H1 (cell line): ENCODE measurements around the gene MXD1. TPM values are rescaled to one million over a fixed set of nuclear protein-coding genes. Genes with fewer than 3 reads are reported as not detected.

Experiments used
- CTCF ChIA-PET: fragments of 300-600 bp; sonication (Branson Sonifier 250); formaldehyde crosslinking; loops from one replicate; lab custom pipeline; 2021; ENCODE audit not compliant: partially characterized antibody; lab: Charles Lee
- POLR2A ChIA-PET: fragments of 300-600 bp; sonication (Branson Sonifier 250); formaldehyde crosslinking; loops from one replicate; lab custom pipeline; 2021; ENCODE audit warnings: inconsistent platforms; ENCODE audit not compliant: partially characterized antibody; lab: Charles Lee
- DNase-seq, 2 experiments: peaks; one replicate each; pipeline versions ENCODE4 v3.0.0 to v3.0.0-alpha.2; 2010 to 2022; ENCODE audit warnings: low spot score in 2 of 2, low read depth in 1 of 2, mixed read lengths in 1 of 2
- FAIRE-seq: peaks from 2 replicates; lab custom pipeline; 2011; peaks lifted over from hg19 to GRCh38; lab: Jason Lieb, UNC
- H2AFZ ChIP-seq: 2 replicates; pipeline ENCODE4 v1.8.1; 2012; ENCODE audit warnings: low read length, inconsistent platforms
- H2AK5ac ChIP-seq: 2 replicates; pipeline ENCODE4 v1.6.1; 2013; ENCODE audit warnings: low read depth, low read length
- H2BK120ac ChIP-seq: replicated peaks from 2 replicates; pipeline ENCODE3; 2013; ENCODE audit warnings: low read depth, low read length, inconsistent platforms
- H2BK12ac ChIP-seq: 2 replicates; pipeline ENCODE4 v1.6.1; 2013; ENCODE audit warnings: low read depth, low read length
- H2BK15ac ChIP-seq: 2 replicates; pipeline ENCODE4 v1.6.1; 2013; ENCODE audit warnings: low read length
- H2BK20ac ChIP-seq: 2 replicates; pipeline ENCODE4 v1.6.1; 2013; ENCODE audit warnings: low read length
- H2BK5ac ChIP-seq: 2 replicates; pipeline ENCODE4 v1.6.1; 2013; ENCODE audit warnings: low read depth, low read length
- H3K14ac ChIP-seq: 2 replicates; pipeline ENCODE4 v1.6.1; 2013; ENCODE audit warnings: inconsistent platforms; ENCODE audit not compliant: insufficient read length
- H3K18ac ChIP-seq: 2 replicates; pipeline ENCODE4 v1.6.1; 2013; ENCODE audit warnings: low read length; ENCODE audit errors: extremely low read depth
- H3K23ac ChIP-seq: 2 replicates; pipeline ENCODE4 v1.6.1; 2013; ENCODE audit warnings: inconsistent platforms; ENCODE audit not compliant: insufficient read length
- H3K23me2 ChIP-seq: 2 replicates; pipeline ENCODE4 v1.6.1; 2013; ENCODE audit warnings: low read depth, low read length
- H3K27ac ChIP-seq: 2 replicates; pipeline ENCODE4 v1.6.1; 2011; ENCODE audit warnings: low read depth, low read length, inconsistent platforms
- H3K27me3 ChIP-seq, 4 experiments: replicated peaks in 1 of 4; 1 replicate in 1 of 4; 2 replicates in 3 of 4; pipeline versions ENCODE4 v1.6.1 to v1.8.1; 2011 to 2013; ENCODE audit warnings: low read length in 3 of 4, mild to moderate bottlenecking in 3 of 4, inconsistent platforms in 2 of 4, mixed read lengths in 2 of 4, moderate library complexity in 1 of 4; ENCODE audit not compliant: control insufficient read depth in 3 of 4, insufficient read depth in 3 of 4; ENCODE audit errors: extremely low read depth in 1 of 4
- H3K36me3 ChIP-seq, 4 experiments: 2 replicates each; pipeline versions ENCODE4 v1.6.1 to v1.8.1; 2011 to 2013; ENCODE audit warnings: mild to moderate bottlenecking in 4 of 4, low read length in 3 of 4, moderate library complexity in 2 of 4, control low read depth in 1 of 4, inconsistent platforms in 1 of 4; ENCODE audit not compliant: insufficient read depth in 4 of 4, control insufficient read depth in 2 of 4
- H3K4ac ChIP-seq: replicated peaks from 2 replicates; pipeline ENCODE3; 2013; ENCODE audit warnings: low read length, low read depth, mixed read lengths, inconsistent platforms; ENCODE audit not compliant: insufficient read length
- H3K4me1 ChIP-seq, 4 experiments: replicated peaks in 1 of 4; 1 replicate in 1 of 4; 2 replicates in 3 of 4; pipeline versions ENCODE4 v1.6.1 to v1.8.1; 2011 to 2013; ENCODE audit warnings: low read length in 3 of 4, inconsistent platforms in 2 of 4, mixed read lengths in 1 of 4; ENCODE audit not compliant: insufficient read depth in 4 of 4, control insufficient read depth in 3 of 4
- H3K4me2 ChIP-seq, 2 experiments: 2 replicates each; pipeline versions ENCODE4 v1.6.1 to v1.8.1; 2011 to 2013; ENCODE audit warnings: low read depth in 2 of 2, low read length in 2 of 2, control low read depth in 1 of 2, inconsistent platforms in 1 of 2, mild to moderate bottlenecking in 1 of 2; ENCODE audit not compliant: insufficient read depth in 1 of 2
- H3K4me3 ChIP-seq, 4 experiments: fragments of 200-600, 300-600 bp in 1 of 4; sonication (generic), shearing (Covaris generic), sonication (Bioruptor Twin) in 1 of 4; 2 replicates each; pipeline versions ENCODE4 v1.5.1 to v1.8.1; 2011 to 2016; ENCODE audit warnings: low read length in 4 of 4, low read depth in 3 of 4, control low read depth in 2 of 4, inconsistent platforms in 2 of 4, mild to moderate bottlenecking in 2 of 4, mixed read lengths in 1 of 4, moderate library complexity in 1 of 4; ENCODE audit not compliant: insufficient read depth in 2 of 4; ENCODE audit errors: extremely low read depth in 1 of 4
- H3K56ac ChIP-seq: replicated peaks from 2 replicates; pipeline ENCODE3; 2013; ENCODE audit warnings: low read depth, mild to moderate bottlenecking, mixed read lengths, low read length, inconsistent platforms; ENCODE audit not compliant: insufficient read length
- H3K79me1 ChIP-seq: 2 replicates; pipeline ENCODE4 v1.6.1; 2013; ENCODE audit warnings: low read depth, low read length, control low read depth
- H3K79me2 ChIP-seq, 2 experiments: 2 replicates each; pipeline versions ENCODE4 v1.6.1 to v1.8.1; 2012 to 2013; ENCODE audit warnings: low read length in 2 of 2, mild to moderate bottlenecking in 2 of 2, inconsistent platforms in 1 of 2; ENCODE audit not compliant: insufficient read depth in 2 of 2, control insufficient read depth in 1 of 2
- H3K9ac ChIP-seq, 4 experiments: replicated peaks in 1 of 4; 1 replicate in 1 of 4; 2 replicates in 3 of 4; pipeline versions ENCODE4 v1.6.1 to v1.8.1; 2011 to 2013; ENCODE audit warnings: low read depth in 3 of 4, low read length in 3 of 4, control low read depth in 2 of 4, mild to moderate bottlenecking in 2 of 4, moderate library complexity in 2 of 4, inconsistent platforms in 1 of 4; ENCODE audit errors: extremely low read depth in 1 of 4
- H3K9me3 ChIP-seq, 2 experiments: 2 replicates each; pipeline versions ENCODE4 v1.6.1 to v1.8.1; 2012 to 2013; ENCODE audit warnings: mild to moderate bottlenecking in 2 of 2, moderate library complexity in 2 of 2, control low read depth in 1 of 2, inconsistent platforms in 1 of 2, low read depth in 1 of 2, low read length in 1 of 2, mixed read lengths in 1 of 2; ENCODE audit not compliant: insufficient read depth in 2 of 2
- H4K20me1 ChIP-seq, 2 experiments: replicated peaks in 1 of 2; 2 replicates each; pipeline versions ENCODE3 to v1.8.1; 2011 to 2013; ENCODE audit warnings: inconsistent platforms in 2 of 2, low read length in 2 of 2, mild to moderate bottlenecking in 1 of 2; ENCODE audit not compliant: insufficient read depth in 2 of 2, control insufficient read depth in 1 of 2
- H4K5ac ChIP-seq: 2 replicates; pipeline ENCODE4 v1.6.1; 2013; ENCODE audit warnings: low read length, low read depth, mixed read lengths, inconsistent platforms; ENCODE audit not compliant: insufficient read length
- H4K8ac ChIP-seq: 2 replicates; pipeline ENCODE4 v1.8.0; 2013; ENCODE audit warnings: mild to moderate bottlenecking, moderate library complexity, low read length, inconsistent platforms; ENCODE audit not compliant: insufficient read depth; ENCODE audit errors: extremely low read depth
- H4K91ac ChIP-seq: replicated peaks from 2 replicates; pipeline ENCODE3; 2013; ENCODE audit warnings: low read length, mixed read lengths, inconsistent platforms; ENCODE audit not compliant: insufficient read length
- CBX5 ChIP-seq: fragments of 300-800, 300-1000 bp; sonication (generic); IDR thresholded peaks from 2 replicates; pipeline ENCODE4 v1.7.1; 2016; ENCODE audit warnings: antibody characterized with exemption, low read length, low read depth
- EP300 ChIP-seq, 2 experiments: IDR thresholded peaks; 1 replicate in 1 of 2; 2 replicates in 1 of 2; pipeline ENCODE4 v1.6.1; 2011 to 2012; ENCODE audit warnings: low read depth in 2 of 2, low read length in 2 of 2, mild to moderate bottlenecking in 2 of 2, borderline replicate concordance in 1 of 2, inconsistent platforms in 1 of 2, moderate library complexity in 1 of 2
- GABPA ChIP-seq: IDR thresholded peaks from 2 replicates; pipeline ENCODE4 v1.6.1; 2011; ENCODE audit warnings: mild to moderate bottlenecking, low read length, moderate library complexity, borderline replicate concordance; ENCODE audit not compliant: insufficient read depth
- HDAC2 ChIP-seq, 2 experiments: fragments of 300-600 bp in 1 of 2; sonication (generic) in 1 of 2; IDR thresholded peaks; 2 replicates each; pipeline ENCODE4 v1.6.1; 2011 to 2012; ENCODE audit warnings: low read depth in 2 of 2, low read length in 2 of 2, mild to moderate bottlenecking in 2 of 2, moderate library complexity in 2 of 2, borderline replicate concordance in 1 of 2, inconsistent platforms in 1 of 2
- KDM5A ChIP-seq: fragments of 200-600 bp; IDR thresholded peaks from 2 replicates; pipeline ENCODE4 v1.7.1; 2012; ENCODE audit warnings: mild to moderate bottlenecking, low read length, inconsistent platforms, mixed read lengths
- MAFK ChIP-seq: IDR thresholded peaks from 2 replicates; pipeline ENCODE4 v1.6.1; 2012; ENCODE audit warnings: low read depth, mild to moderate bottlenecking, improper control_type of control experiment, low read length
- MAX ChIP-seq: IDR thresholded peaks from 2 replicates; pipeline ENCODE4 v1.6.1; 2012; ENCODE audit warnings: inconsistent platforms
- NANOG ChIP-seq: IDR thresholded peaks from 2 replicates; pipeline ENCODE4 v1.6.1; 2011; ENCODE audit warnings: low read length, low read depth, mild to moderate bottlenecking, inconsistent platforms; ENCODE audit not compliant: insufficient read depth, poor library complexity, severe bottlenecking
- RNF2 ChIP-seq: fragments of 200-900, 300-1000 bp; sonication (generic); IDR thresholded peaks from 2 replicates; pipeline ENCODE4 v1.7.1; 2016; ENCODE audit warnings: borderline replicate concordance, low read depth, mild to moderate bottlenecking, antibody characterized with exemption, low read length; ENCODE audit not compliant: poor library complexity, severe bottlenecking; ENCODE audit errors: missing control alignments
- SP1 ChIP-seq: IDR thresholded peaks from 2 replicates; pipeline ENCODE4 v1.6.1; 2011; ENCODE audit warnings: low read depth, low read length
- TBP ChIP-seq: IDR thresholded peaks from 2 replicates; pipeline ENCODE4 v1.6.1; 2011; ENCODE audit warnings: low read depth, low read length, improper control_type of control experiment
- WGBS, 2 experiments: shearing (Covaris generic) in 1 of 2; methylation state at CpG; one replicate each; pipeline versions ENCODE4 v1.1.6 to v1.1.7; 2013 to 2015; ENCODE audit warnings: low lambda C conversion rate in 2 of 2, mixed read lengths in 2 of 2, inconsistent platforms in 1 of 2, low coverage in 1 of 2, missing lambda C conversion rate in 1 of 2; ENCODE audit not compliant: insufficient replicate concordance in 2 of 2, insufficient coverage in 1 of 2, insufficient read length in 1 of 2; ENCODE audit errors: extremely low coverage in 1 of 2, missing lambda C conversion rate in 1 of 2; 5-methylcytosine and 5-hydroxymethylcytosine counted together
- polyA plus RNA-seq, 7 experiments: library from polyadenylated mRNA; depleted of rRNA in 3 of 7; stranded (reverse) in 5 of 7; unstranded in 2 of 7; fragments of >200 nt in 5 of 7; fragments of 200-250 nt in 2 of 7; gene quantifications; 1 replicate in 5 of 7; 2 replicates in 1 of 7; 4 replicates in 1 of 7; pipeline versions ENCODE4 v1.2.1 to v1.2.3, GENCODE V29; 2011 to 2013; ENCODE audit warnings: missing spikeins in 2 of 7, mixed read lengths in 2 of 7
- total RNA-seq: library from RNA; stranded (reverse); fragmentation: NEBNext Ultra II Directional; extraction: Animal tissue kit (Norgen Biotek cat#: 25700); gene quantifications from 2 replicates; pipeline ENCODE4 v1.2.1, GENCODE V29; 2021

MXD1 gene
- total and polyA plus RNA-seq, 2 of the 8 experiments (the other 6 are each of a cell fraction or from before 2014, with no cell fraction given) = 1.6 to 2.6 TPM

- Histone ChIP-seq H3K56ac (no peak overlapping the region), H4K8ac (no peak overlapping the region)
- TF ChIP-seq SP1 (no peak), MAX (no peak), GABPA (no peak), NANOG (no peak), CBX5 (no peak), MAFK (no peak), EP300 (IDR thresholded peaks at IDR 0.05; ENCODE audit: borderline replicate concordance in 1 of 2, low read depth in 2 of 2, low read length in 2 of 2) (no peak), HDAC2 (IDR thresholded peaks at IDR 0.05; ENCODE audit: borderline replicate concordance in 1 of 2, low read depth in 2 of 2, low read length in 2 of 2) (no peak), RNF2 (no peak), TBP (no peak), KDM5A (no peak)
Measured at GRCh38 chr2:69948963-69949645, 34.2 kb downstream of the MXD1 start.

More at GRCh38 chr2:69948963-69949645, 34.2 kb downstream of the MXD1 start:
- H2BK15ac ChIP-seq = no peak overlapping the region
- H2BK12ac ChIP-seq = 0 out of 2 replicates have a peak overlapping the region, but pooled peaks have one; percentile 27
- no peak overlapping the region for H3K4me2 ChIP-seq
- H3K18ac ChIP-seq = no peak overlapping the region
- no peak overlapping the region for H2BK120ac ChIP-seq
- CTCF ChIA-PET = interaction anchor here (0.8 to 0.9 kb wide), 2 partner anchors 9 to 26 kb away, joined by 3 to 4 read pairs; no protein-coding TSS in a partner anchor
- no peak overlapping the region for H3K9ac ChIP-seq
- no peak overlapping the region for H3K4ac ChIP-seq
- no peak overlapping the region for H2BK5ac ChIP-seq
- H3K9me3 ChIP-seq = no peaks in the 10 kb centered on the region
- no peak for DNase-seq
- FAIRE-seq = no peak
- no peaks in the 10 kb centered on the region; a peak in 1 of 7 replicates for H3K4me1 ChIP-seq
- no peaks in the 10 kb centered on the region for H4K20me1 ChIP-seq
- no peak overlapping the region for H4K5ac ChIP-seq
- no peak overlapping the region for H3K27ac ChIP-seq
- no peak overlapping the region for H2AFZ ChIP-seq
- no peaks in the 10 kb centered on the region for H3K79me1 ChIP-seq
- H3K36me3 ChIP-seq = no peaks in the 10 kb centered on the region
- H2BK20ac ChIP-seq = no peak overlapping the region
- H3K79me2 ChIP-seq = no peaks in the 10 kb centered on the region
- no peak overlapping the region for H3K4me3 ChIP-seq
- H3K23me2 ChIP-seq = no peaks in the 10 kb centered on the region
- H3K14ac ChIP-seq = no peak overlapping the region
- no peak overlapping the region for H2AK5ac ChIP-seq
- POLR2A ChIA-PET = interaction anchor here (1.0 to 1.4 kb wide), 5 partner anchors 10 to 176 kb away, joined by 3 to 6 read pairs (median 4); no protein-coding TSS in a partner anchor
- WGBS, 2 experiments = 92% methylated on average over 20 of the region's 21 CpGs; no CpG with 5 or more reads in 1 of the 2 experiments
- no peaks in the 10 kb centered on the region; a peak in 1 of 7 replicates for H3K27me3 ChIP-seq
- H3K23ac ChIP-seq = no peak overlapping the region
- H4K91ac ChIP-seq = no peak overlapping the region
